H54 (cell line): Measurements from ENCODE around the gene UGGT2.
A peak's percentile ranks its signal among the peaks of the same experiment; 100 is the strongest.

Experiments
- DNase-seq: peaks from one replicate; pipeline ENCODE4 v3.0.0; 2011; ENCODE audit warnings: low spot score, mixed read lengths; ENCODE audit not compliant: insufficient read length
- FAIRE-seq: peaks from 3 replicates; lab custom pipeline; 2011; peaks lifted over from hg19 to GRCh38; lab: Jason Lieb, UNC
- POLR2A ChIP-seq: IDR thresholded peaks from 2 replicates; pipeline ENCODE4 v1.6.1; 2011; ENCODE audit warnings: low read depth, mild to moderate bottlenecking, low read length

The UGGT2 gene, protein sequence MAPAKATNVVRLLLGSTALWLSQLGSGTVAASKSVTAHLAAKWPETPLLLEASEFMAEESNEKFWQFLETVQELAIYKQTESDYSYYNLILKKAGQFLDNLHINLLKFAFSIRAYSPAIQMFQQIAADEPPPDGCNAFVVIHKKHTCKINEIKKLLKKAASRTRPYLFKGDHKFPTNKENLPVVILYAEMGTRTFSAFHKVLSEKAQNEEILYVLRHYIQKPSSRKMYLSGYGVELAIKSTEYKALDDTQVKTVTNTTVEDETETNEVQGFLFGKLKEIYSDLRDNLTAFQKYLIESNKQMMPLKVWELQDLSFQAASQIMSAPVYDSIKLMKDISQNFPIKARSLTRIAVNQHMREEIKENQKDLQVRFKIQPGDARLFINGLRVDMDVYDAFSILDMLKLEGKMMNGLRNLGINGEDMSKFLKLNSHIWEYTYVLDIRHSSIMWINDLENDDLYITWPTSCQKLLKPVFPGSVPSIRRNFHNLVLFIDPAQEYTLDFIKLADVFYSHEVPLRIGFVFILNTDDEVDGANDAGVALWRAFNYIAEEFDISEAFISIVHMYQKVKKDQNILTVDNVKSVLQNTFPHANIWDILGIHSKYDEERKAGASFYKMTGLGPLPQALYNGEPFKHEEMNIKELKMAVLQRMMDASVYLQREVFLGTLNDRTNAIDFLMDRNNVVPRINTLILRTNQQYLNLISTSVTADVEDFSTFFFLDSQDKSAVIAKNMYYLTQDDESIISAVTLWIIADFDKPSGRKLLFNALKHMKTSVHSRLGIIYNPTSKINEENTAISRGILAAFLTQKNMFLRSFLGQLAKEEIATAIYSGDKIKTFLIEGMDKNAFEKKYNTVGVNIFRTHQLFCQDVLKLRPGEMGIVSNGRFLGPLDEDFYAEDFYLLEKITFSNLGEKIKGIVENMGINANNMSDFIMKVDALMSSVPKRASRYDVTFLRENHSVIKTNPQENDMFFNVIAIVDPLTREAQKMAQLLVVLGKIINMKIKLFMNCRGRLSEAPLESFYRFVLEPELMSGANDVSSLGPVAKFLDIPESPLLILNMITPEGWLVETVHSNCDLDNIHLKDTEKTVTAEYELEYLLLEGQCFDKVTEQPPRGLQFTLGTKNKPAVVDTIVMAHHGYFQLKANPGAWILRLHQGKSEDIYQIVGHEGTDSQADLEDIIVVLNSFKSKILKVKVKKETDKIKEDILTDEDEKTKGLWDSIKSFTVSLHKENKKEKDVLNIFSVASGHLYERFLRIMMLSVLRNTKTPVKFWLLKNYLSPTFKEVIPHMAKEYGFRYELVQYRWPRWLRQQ (N-terminal part only)

DNA sequence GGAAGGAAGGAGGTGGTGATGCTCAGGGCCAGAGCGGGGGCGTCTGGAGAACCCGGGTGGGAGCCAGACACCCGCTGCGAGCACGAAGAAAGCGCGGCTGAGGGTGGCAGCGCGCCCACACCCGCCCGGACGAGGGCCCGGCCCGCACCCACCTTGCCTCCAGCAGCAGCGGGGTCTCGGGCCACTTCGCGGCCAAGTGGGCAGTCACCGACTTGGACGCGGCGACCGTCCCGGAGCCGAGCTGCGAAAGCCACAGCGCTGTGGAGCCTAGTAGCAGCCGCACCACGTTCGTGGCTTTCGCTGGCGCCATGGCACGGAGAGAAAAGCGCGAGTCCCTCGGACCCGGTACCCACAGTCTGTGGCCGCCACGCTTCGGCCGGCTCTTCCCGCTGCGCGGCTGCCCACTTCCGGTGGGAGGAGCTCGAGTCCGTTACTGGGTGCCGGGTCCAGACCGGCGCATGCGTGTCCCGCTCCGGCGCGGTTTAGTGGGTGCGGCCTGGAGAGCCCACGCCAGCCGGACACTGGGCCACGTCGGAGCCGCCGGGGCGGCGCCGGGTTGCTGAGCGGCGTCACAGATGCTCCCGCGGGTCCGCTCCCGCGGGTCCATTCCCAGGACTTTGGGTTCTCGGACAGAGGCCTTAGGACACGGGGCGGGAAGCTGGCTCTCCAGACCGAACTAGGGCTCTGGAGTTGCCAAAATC lies at the start of gene UGGT2:
TSS of gene UGGT2 (minus strand) at position 399 of the 701 bp plus-strand sequence. CDS start at position 310, 89 bp downstream.
- TF ChIP-seq POLR2A: peak; percentile 85
- FAIRE-seq (peak; percentile 98), DNase-seq (peak; percentile 98)

DNA sequence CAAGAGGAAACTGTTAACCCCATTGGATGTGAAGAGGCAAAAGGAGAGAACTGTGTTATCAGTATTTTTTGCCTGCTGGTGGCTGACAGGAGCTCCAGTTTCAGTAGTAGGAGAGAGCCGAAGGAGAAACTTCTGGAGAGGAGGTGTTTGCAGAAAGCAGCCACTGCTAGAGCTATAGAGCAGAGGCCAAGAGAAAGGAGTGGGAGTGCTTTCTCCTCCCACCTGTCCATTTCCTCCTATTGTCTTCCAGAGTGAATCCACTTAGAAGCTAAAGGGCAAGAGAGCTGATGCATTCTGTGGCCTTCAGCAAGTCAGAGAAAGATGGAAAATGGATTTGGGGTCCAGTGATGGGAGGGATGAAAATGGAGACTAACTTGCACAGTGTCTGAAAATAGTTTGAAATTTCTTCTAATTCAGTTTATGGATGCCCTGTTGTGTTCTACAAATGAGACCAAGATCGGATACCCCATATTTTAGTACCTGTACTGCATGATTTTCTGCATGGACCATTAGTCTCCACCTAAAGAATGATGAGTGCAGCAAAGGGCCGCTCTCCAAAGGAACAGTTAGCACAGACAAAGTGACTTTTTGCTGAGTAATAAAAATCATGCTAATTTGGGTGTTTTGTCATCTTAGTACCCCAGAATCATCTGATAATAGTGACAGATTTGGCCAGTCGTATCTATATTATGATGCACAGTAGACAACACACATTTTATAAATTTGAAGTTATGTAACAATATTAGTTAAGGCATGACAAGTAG lies 47.4 kb upstream of the UGGT2 start:
- DNase-seq (no peak), FAIRE-seq (no peak)
- no peak for TF ChIP-seq POLR2A

DNA sequence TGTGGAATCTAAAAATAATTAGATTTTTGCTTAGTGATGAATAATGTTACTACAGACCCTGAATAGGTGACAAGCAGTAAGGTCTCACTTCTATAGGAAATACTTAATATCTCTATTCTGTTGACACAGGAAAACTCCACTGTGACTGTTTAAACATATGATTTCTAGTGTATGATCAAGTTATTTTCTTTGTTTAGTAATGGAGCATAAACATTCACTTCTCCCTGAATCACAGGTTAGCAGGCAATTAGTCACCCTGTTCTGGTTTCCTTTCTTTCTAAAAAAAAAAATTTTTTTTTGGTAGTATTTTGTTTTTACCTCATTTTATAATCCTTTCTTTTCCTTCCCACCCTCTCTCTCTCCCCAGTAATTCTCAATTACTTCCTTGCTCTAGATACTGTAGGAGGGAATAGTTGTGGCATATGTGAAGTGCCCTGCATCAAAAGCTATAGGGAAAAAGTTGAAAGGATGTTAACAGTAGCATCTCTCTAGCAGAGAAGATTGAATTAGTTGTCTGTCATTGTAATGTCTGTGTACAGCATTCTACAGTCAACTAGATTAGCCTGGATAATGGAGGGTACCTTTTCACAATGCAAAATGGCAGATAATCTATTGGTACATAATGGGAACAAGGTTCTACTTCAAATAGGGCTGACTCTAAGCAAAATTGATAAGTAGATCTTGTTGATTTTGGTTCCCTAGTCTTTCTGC lies 40.2 kb upstream of the UGGT2 start:
- TF ChIP-seq POLR2A: no peak
- FAIRE-seq (no peak), DNase-seq (no peak)

DNA sequence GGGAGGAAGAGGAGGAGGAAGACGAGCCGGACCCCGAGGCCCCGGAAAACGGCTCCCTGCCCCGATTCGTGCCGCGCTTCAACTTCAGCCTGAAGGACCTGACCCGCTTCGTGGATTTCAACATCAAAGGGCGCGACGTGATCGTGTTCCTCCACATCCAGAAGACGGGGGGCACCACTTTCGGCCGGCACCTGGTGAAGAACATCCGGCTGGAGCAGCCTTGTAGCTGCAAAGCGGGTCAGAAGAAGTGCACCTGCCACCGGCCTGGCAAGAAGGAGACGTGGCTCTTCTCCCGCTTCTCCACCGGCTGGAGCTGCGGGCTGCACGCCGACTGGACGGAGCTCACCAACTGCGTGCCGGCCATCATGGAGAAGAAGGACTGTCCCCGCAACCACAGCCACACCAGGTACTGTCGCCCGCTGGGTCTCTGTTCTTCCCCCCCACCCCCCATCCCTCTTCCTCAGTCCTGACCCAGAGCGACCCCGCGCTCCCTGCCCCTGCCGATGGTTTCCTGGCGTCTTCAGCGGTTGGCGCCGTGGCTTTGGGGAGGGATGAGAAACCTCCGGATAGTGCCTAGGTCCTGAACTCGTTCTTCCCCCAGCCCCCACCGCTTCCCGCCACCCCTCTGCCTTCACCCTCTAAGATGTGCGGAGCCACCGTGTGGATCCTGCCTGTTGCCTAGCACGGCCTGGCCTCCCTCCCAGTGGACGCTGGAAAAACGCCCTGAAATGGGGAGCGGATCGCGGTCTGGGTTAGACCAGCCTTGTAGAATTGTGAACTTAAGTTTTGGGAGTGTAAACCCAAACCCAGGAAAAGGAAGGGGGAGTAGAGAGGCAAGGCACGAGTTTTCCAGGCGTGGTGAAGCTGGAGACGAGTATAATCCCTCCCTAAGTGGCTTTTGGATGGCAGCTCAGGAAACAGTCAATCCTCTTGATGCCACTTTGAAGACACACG lies 38.2 kb upstream of the UGGT2 start:
- no peak for TF ChIP-seq POLR2A
- FAIRE-seq (no peak), DNase-seq (no peak)

DNA sequence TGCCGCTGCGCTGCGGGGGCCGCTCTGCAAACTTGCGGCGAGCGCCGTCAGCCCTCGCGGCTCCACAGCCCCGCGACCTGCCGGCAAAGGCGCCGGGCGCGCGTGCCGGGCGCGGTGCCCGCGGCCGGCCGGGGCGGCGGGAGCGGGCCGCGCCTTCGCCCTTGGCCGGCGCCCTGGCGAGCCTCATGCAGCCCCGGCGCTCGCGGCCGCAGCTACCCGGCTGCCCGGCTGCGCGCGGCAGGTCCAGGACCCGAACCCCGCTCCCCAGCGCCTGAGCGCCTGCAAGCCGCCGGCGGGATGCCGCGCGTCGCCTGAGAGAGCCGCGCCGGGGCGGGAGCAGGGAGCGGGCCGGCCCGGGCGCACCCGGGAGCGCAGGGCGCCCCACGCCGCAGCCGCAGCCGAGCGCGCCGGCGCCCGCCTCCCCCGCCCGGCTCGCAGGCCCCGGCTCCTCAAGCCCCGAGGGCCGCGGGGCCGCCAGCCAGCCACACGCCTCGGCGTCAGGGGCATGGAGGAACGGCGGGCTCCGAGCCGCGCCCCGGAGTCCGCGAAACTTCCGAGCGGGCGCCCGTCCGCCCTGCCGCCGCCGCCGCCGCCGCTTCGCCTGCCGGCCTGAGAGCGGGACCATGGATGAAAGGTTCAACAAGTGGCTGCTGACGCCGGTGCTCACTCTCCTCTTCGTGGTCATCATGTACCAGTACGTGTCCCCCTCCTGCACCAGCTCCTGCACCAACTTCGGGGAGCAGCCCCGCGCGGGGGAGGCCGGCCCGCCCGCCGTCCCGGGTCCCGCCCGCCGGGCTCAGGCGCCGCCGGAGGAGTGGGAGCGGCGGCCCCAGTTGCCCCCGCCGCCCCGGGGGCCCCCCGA lies 37.3 kb upstream of the UGGT2 start:
- FAIRE-seq (no peak), DNase-seq (no peak)
- no peak for TF ChIP-seq POLR2A

DNA sequence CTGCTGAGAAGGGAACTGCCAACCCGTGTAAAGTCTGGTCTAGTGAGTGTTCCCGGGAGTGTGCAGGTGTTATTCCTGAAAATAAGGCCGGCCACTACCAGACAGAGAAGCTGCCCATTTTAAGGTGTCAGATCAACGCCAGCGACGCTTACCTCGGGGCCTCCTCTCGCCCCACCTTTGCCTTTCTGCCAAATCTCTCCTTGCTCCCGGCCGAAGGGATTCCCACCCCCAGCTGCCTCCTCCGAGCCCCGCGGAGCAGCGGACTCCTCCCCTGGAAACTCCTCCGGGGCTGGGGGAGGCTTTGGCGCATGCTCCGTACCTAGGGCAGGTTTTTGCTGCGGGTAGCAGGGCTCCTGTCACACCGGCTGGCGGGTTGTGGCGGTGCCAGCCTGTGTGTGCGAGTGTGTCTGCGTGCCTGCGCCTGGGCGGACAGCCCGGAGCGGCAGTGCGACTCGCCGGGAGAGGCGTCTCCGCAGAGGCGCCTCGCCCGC lies 36.6 kb upstream of the UGGT2 start, which contains the start of gene HS6ST3:
TSS of gene HS6ST3 (plus strand) at position 359 of the 491 bp plus-strand sequence.
- DNase-seq (no peak), FAIRE-seq (no peak)
- no peak for TF ChIP-seq POLR2A

DNA sequence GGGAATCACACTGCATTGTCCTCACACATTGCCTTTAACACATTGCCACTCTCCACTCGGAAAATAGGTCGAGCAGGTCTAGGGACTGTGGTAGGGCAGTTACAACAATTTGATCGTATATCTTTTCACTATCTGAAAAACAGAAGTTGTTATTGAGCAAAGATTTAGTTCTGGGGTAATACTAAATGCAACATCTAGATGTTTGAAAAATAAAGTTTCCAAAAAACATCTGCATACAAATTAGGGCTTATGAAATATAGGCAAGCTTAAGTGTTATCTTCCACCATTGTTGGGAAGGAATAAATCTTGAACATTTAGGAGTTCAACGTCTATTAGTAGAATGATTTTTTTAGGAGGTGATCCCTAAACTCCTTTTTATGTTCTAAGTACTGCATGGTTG lies 35.9 kb upstream of the UGGT2 start:
- DNase-seq: no peak
- no peak for FAIRE-seq
- no peak for TF ChIP-seq POLR2A

DNA sequence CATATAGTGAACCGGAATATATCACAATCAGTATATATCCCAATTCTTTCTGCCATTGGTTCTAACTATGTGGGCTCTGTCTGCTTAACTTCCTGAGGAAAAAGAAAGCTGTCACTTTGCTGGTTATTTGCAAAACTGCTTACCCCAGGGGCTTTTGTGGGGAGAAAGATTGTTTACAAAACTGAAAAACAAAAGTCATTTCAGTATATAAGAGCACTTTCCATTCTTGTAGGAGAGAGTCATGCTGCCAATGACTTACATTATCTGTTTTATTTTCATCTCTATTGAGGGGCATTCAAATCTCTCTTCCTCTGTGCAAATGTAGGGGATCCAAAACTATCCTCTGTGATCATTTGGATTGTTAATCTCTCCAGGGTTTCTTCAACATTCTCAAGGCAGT lies 33.5 kb upstream of the UGGT2 start:
- DNase-seq (no peak), FAIRE-seq (no peak)
- TF ChIP-seq POLR2A: no peak

DNA sequence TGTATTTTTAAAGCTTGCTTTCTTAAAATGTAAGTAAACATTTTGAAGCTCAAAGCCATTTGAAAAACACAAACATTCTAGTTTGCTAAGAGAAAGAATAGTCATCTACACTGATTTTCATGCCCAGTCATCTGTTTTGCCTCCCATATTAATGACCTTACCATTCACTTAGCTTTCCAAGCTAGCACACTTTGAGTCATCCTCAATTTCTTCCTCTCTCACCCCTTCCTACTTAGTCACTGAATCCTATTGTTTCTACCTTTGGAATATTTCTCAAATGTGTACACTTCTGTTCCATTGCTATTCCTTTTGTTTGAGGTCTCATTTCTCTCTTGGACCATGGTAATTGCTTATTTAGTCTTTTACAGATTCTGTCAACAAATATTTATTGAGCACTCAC lies 29.4 kb upstream of the UGGT2 start:
- TF ChIP-seq POLR2A: no peak
- DNase-seq: no peak
- FAIRE-seq: no peak

DNA sequence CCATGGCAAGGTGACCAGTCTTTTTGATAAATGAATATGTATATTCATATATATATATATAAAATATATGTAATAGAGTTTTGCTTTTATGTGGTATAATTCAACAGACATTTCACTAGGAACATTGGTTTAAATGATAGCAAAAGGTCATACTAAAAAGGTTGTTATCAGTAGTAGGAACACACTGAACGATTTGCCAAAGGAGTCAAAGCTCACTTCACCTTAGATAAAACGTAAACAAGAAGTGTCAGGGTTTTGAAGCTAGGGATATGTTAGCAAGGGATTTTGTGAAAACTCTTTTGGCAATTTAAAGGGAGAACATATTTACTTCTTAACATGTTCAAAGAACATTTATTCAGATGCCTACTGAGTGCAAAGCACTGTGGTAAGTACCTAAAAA lies 28.7 kb upstream of the UGGT2 start:
- TF ChIP-seq POLR2A: no peak
- DNase-seq: no peak
- FAIRE-seq: peak; percentile 23
